ENCODE data around the gene ATP1A1. TPM values are rescaled to one million over a fixed set of nuclear protein-coding genes. Genes with fewer than 3 reads are reported as not detected.

Gene ATP1A1
- total RNA-seq, 1 experiment from 2014 or later, result 286 TPM

GRCh38 chr1:116396769-116397168 is 23.7 kb downstream of the ATP1A1 start:
- CTCF ChIA-PET, result interaction anchor here (1.1 to 2.9 kb wide), 4 partner anchors 25 to 258 kb away, joined by 4 to 30 read pairs (median 10); no protein-coding TSS in a partner anchor
- no peak for DNase-seq (ENCODE audit: low spot score)
- no peak for ATAC-seq
- TF ChIP-seq ZBTB43 (CRISPR knock-in tag; IDR thresholded peaks at IDR 0.05), result no peak
- no peak for TF ChIP-seq GRHL2 (CRISPR knock-in tag; IDR thresholded peaks at IDR 0.05; ENCODE audit: insufficient replicate concordance, severe bottlenecking)
- TF ChIP-seq, protein P1, sequence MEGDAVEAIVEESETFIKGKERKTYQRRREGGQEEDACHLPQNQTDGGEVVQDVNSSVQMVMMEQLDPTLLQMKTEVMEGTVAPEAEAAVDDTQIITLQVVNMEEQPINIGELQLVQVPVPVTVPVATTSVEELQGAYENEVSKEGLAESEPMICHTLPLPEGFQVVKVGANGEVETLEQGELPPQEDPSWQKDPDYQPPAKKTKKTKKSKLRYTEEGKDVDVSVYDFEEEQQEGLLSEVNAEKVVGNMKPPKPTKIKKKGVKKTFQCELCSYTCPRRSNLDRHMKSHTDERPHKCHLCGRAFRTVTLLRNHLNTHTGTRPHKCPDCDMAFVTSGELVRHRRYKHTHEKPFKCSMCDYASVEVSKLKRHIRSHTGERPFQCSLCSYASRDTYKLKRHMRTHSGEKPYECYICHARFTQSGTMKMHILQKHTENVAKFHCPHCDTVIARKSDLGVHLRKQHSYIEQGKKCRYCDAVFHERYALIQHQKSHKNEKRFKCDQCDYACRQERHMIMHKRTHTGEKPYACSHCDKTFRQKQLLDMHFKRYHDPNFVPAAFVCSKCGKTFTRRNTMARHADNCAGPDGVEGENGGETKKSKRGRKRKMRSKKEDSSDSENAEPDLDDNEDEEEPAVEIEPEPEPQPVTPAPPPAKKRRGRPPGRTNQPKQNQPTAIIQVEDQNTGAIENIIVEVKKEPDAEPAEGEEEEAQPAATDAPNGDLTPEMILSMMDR (IDR thresholded peaks at IDR 0.05), result no peak
- no peak for TF ChIP-seq ZNF425 (CRISPR knock-in tag; conservative IDR thresholded peaks at IDR 0.05)
- no peak for TF ChIP-seq E2F4 (CRISPR knock-in tag; IDR thresholded peaks at IDR 0.05; ENCODE audit: borderline replicate concordance, low read depth)
- TF ChIP-seq ZNF121 (CRISPR knock-in tag; IDR thresholded peaks at IDR 0.05), result no peak
- no peak for TF ChIP-seq NR1H2 (CRISPR knock-in tag; IDR thresholded peaks at IDR 0.05)
- no peak for TF ChIP-seq ATF2 (CRISPR knock-in tag; IDR thresholded peaks at IDR 0.05; ENCODE audit: borderline replicate concordance, low read depth)
- no peak for TF ChIP-seq ETV6 (CRISPR knock-in tag; IDR thresholded peaks at IDR 0.05)
- no peak for TF ChIP-seq CBFB (CRISPR knock-in tag; IDR thresholded peaks at IDR 0.05; ENCODE audit: low read depth)
- no peak for TF ChIP-seq ZBTB21 (CRISPR knock-in tag; IDR thresholded peaks at IDR 0.05; ENCODE audit: borderline replicate concordance)
- no peak for TF ChIP-seq E2F1 (CRISPR knock-in tag; IDR thresholded peaks at IDR 0.05)
- no peak for TF ChIP-seq OVOL2 (CRISPR knock-in tag; IDR thresholded peaks at IDR 0.05; ENCODE audit: borderline replicate concordance)
- TF ChIP-seq, protein P2, sequence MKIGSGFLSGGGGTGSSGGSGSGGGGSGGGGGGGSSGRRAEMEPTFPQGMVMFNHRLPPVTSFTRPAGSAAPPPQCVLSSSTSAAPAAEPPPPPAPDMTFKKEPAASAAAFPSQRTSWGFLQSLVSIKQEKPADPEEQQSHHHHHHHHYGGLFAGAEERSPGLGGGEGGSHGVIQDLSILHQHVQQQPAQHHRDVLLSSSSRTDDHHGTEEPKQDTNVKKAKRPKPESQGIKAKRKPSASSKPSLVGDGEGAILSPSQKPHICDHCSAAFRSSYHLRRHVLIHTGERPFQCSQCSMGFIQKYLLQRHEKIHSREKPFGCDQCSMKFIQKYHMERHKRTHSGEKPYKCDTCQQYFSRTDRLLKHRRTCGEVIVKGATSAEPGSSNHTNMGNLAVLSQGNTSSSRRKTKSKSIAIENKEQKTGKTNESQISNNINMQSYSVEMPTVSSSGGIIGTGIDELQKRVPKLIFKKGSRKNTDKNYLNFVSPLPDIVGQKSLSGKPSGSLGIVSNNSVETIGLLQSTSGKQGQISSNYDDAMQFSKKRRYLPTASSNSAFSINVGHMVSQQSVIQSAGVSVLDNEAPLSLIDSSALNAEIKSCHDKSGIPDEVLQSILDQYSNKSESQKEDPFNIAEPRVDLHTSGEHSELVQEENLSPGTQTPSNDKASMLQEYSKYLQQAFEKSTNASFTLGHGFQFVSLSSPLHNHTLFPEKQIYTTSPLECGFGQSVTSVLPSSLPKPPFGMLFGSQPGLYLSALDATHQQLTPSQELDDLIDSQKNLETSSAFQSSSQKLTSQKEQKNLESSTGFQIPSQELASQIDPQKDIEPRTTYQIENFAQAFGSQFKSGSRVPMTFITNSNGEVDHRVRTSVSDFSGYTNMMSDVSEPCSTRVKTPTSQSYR (CRISPR knock-in tag; IDR thresholded peaks at IDR 0.05), result no peak
- TF ChIP-seq NFE2L1 (CRISPR knock-in tag; IDR thresholded peaks at IDR 0.05), result no peak
- H3K27ac Mint-ChIP-seq, result peak overlapping the region; percentile 69; the same call in 1 of the 2 replicates
- no peak overlapping the region for H3K4me3 Mint-ChIP-seq
- no peaks in the 10 kb centered on the region for H3K27me3 Mint-ChIP-seq (ENCODE audit: low read depth)
- peaks cover 97% of the 10 kb centered on the region for H3K36me3 Mint-ChIP-seq
- H3K9me3 Mint-ChIP-seq, result no peaks in the 10 kb centered on the region
- POLR2A ChIA-PET, result no interaction called here
- peaks cover 17% of the 10 kb centered on the region for H3K4me1 Mint-ChIP-seq
